Neuronal stem cell (in vitro differentiated cells): Measurements from ENCODE around the gene FUBP3.

Source experiments
- DNase-seq: peaks from one replicate; pipeline ENCODE4 v3.0.0-alpha.2; 2013; ENCODE audit warnings: low spot score
- H2AFZ ChIP-seq: one replicate; pipeline ENCODE4 v1.6.1; 2013; ENCODE audit warnings: mild to moderate bottlenecking, low read length, inconsistent platforms
- H2AK5ac ChIP-seq: 2 replicates; pipeline ENCODE4 v1.6.1; 2013; ENCODE audit warnings: low read depth, mild to moderate bottlenecking, inconsistent platforms, low read length, moderate library complexity, mixed read lengths
- H2BK120ac ChIP-seq: 2 replicates; pipeline ENCODE4 v1.6.1; 2013; ENCODE audit warnings: low read depth, mild to moderate bottlenecking, inconsistent platforms, low read length, moderate library complexity, mixed read lengths
- H2BK12ac ChIP-seq: one replicate; pipeline ENCODE4 v1.6.1; 2013; ENCODE audit warnings: low read length, inconsistent platforms
- H2BK15ac ChIP-seq: 2 replicates; pipeline ENCODE4 v1.6.1; 2013; ENCODE audit warnings: mild to moderate bottlenecking, low read length, inconsistent platforms, mixed read lengths
- H2BK5ac ChIP-seq: one replicate; pipeline ENCODE4 v1.6.1; 2013; ENCODE audit warnings: inconsistent platforms, mild to moderate bottlenecking, low read length, moderate library complexity
- H3K14ac ChIP-seq: one replicate; pipeline ENCODE4 v1.6.1; 2013; ENCODE audit warnings: low read length, inconsistent platforms
- H3K18ac ChIP-seq: 2 replicates; pipeline ENCODE4 v1.6.1; 2013; ENCODE audit warnings: low read length, inconsistent platforms
- H3K23ac ChIP-seq: 2 replicates; pipeline ENCODE4 v1.6.1; 2013; ENCODE audit warnings: low read depth, mild to moderate bottlenecking, mixed read lengths, low read length, inconsistent platforms; ENCODE audit not compliant: poor library complexity
- H3K27ac ChIP-seq: replicated peaks from 3 replicates; pipeline ENCODE4 v1.5.1; 2013; ENCODE audit warnings: low read length, inconsistent platforms
- H3K27me3 ChIP-seq, 3 experiments: 2 replicates each; pipeline ENCODE4 v1.6.1; 2013; ENCODE audit warnings: low read length in 3 of 3, mild to moderate bottlenecking in 2 of 3, inconsistent platforms in 1 of 3, low read depth in 1 of 3, mixed read lengths in 1 of 3, moderate library complexity in 1 of 3; ENCODE audit not compliant: control insufficient read depth in 3 of 3, insufficient read depth in 3 of 3
- H3K36me3 ChIP-seq, 2 donors: replicated peaks in 1 of 2; 2 replicates each; pipeline ENCODE4 v1.6.1; 2013; ENCODE audit warnings: low read length in 2 of 2; ENCODE audit not compliant: control insufficient read depth in 2 of 2, insufficient read depth in 2 of 2
- H3K4ac ChIP-seq: 2 replicates; pipeline ENCODE4 v1.6.1; 2013; ENCODE audit warnings: inconsistent platforms, mild to moderate bottlenecking, low read length, moderate library complexity
- H3K4me1 ChIP-seq, 2 donors: 1 replicate in 1 of 2; 2 replicates in 1 of 2; pipeline ENCODE4 v1.6.1; 2013; ENCODE audit warnings: low read length in 2 of 2, low read depth in 1 of 2; ENCODE audit not compliant: control insufficient read depth in 2 of 2, insufficient read depth in 1 of 2
- H3K4me2 ChIP-seq: one replicate; pipeline ENCODE4 v1.6.1; 2013; ENCODE audit warnings: mild to moderate bottlenecking, low read length, inconsistent platforms; ENCODE audit not compliant: insufficient read depth, poor library complexity, severe bottlenecking
- H3K4me3 ChIP-seq, 2 donors: 2 replicates each; pipeline ENCODE4 v1.5.1; 2013; ENCODE audit warnings: low read length in 2 of 2, mild to moderate bottlenecking in 2 of 2, inconsistent platforms in 1 of 2, moderate library complexity in 1 of 2
- H3K79me1 ChIP-seq: one replicate; pipeline ENCODE4 v1.6.1; 2013; ENCODE audit warnings: low read depth, mild to moderate bottlenecking, inconsistent platforms, low read length, moderate library complexity
- H3K9ac ChIP-seq: one replicate; pipeline ENCODE4 v1.6.1; 2013; ENCODE audit warnings: mild to moderate bottlenecking, low read depth, low read length, inconsistent platforms; ENCODE audit not compliant: poor library complexity
- H3K9me3 ChIP-seq, 2 donors: replicated peaks in 1 of 2; 2 replicates each; pipeline versions ENCODE3 to v1.6.1; 2013; ENCODE audit warnings: low read length in 2 of 2, mild to moderate bottlenecking in 2 of 2, inconsistent platforms in 1 of 2, low read depth in 1 of 2, mixed read lengths in 1 of 2, moderate library complexity in 1 of 2; ENCODE audit not compliant: control insufficient read depth in 2 of 2, insufficient read depth in 1 of 2
- H4K8ac ChIP-seq: one replicate; pipeline ENCODE4 v1.6.1; 2013; ENCODE audit warnings: low read depth, mild to moderate bottlenecking, inconsistent platforms, low read length, moderate library complexity
- H4K91ac ChIP-seq: one replicate; pipeline ENCODE4 v1.6.1; 2013; ENCODE audit warnings: low read length, low read depth, mild to moderate bottlenecking, inconsistent platforms; ENCODE audit not compliant: poor library complexity
- WGBS, 2 donors: extraction: QIAGEN DNeasy Blood & Tissue Kit; methylation state at CpG; one replicate each; pipeline ENCODE4 v1.1.7; 2013; ENCODE audit warnings: missing lambda C conversion rate in 2 of 2, mixed read lengths in 1 of 2; ENCODE audit not compliant: insufficient read length in 2 of 2, insufficient replicate concordance in 1 of 2; ENCODE audit errors: extremely low coverage in 2 of 2; 5-methylcytosine and 5-hydroxymethylcytosine counted together

FUBP3 gene

DNA sequence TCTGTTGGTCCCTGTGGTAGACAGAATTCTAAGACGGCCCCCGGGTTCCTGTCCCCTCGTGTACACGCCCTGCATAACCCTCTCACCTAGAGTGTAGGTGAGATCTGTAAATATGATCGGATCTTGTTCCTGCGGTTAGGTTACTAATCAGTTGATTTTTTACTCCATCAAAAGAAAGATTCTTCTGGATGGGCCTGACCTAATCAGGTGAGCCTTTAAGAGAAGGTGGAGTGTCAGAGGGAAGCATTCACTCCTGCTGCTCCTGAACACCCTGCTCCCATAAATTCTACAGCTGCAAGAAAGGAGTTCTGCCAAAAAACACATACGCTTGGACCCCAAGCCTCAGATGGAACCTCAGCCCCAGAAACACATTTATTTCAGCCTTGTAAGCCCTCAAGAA, 15.6 kb upstream of the FUBP3 start:
- Histone ChIP-seq H2BK15ac (no peak overlapping the region), H2BK12ac (no peak overlapping the region), H3K27ac (no peak overlapping the region), H2AK5ac (no peak overlapping the region), H3K4ac (no peak overlapping the region), H3K4me3 (no peak overlapping the region), H3K4me1 (peaks cover 0 to 4% of the 10 kb centered on the region in 2 donors), H3K36me3 (no peaks in the 10 kb centered on the region), H3K4me2 (no peak overlapping the region), H3K18ac (no peak overlapping the region), H2BK5ac (no peak overlapping the region), H3K14ac (no peak overlapping the region), H2AFZ (no peak overlapping the region), H4K91ac (no peak overlapping the region), H3K9me3 (no peaks in the 10 kb centered on the region), H3K9ac (no peak overlapping the region), H4K8ac (no peak overlapping the region), H3K27me3 (no peaks in the 10 kb centered on the region), H3K23ac (no peak overlapping the region), H3K79me1 (no peaks in the 10 kb centered on the region), H2BK120ac (no peak overlapping the region)
- DNase-seq, result no peak
- WGBS, 2 donors, result no CpG with 5 or more reads among the region's 7 CpGs

DNA sequence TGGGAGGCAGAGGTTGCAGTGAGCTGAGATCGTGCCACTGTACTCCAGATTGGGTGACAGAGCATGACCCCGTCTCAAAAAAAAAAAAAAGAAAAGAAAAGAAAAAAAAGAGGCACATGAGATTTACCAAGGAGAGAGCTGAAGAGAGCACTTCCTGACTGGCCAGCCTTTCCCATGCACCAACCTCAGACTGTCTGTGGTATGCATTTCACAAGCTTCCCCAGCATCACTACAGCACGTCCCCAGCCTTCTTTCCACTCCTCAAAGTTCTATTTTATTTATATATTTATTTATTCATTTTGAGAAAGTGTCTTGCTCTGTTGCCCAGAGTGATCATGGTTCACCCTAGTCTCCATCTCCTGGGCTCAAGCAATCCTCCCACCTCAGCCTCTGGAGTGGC, 13.6 kb upstream of the FUBP3 start:
- no peak overlapping the region for H4K8ac ChIP-seq
- WGBS, 2 donors, result no CpG with 5 or more reads among the region's 3 CpGs
- no peak overlapping the region for H3K27ac ChIP-seq
- peaks cover 0 to 4% of the 10 kb centered on the region in 2 donors for H3K4me1 ChIP-seq
- no peaks in the 10 kb centered on the region for H3K36me3 ChIP-seq
- no peaks in the 10 kb centered on the region for H3K27me3 ChIP-seq
- H2BK120ac ChIP-seq, result no peak overlapping the region
- no peak overlapping the region for H2AK5ac ChIP-seq
- H4K91ac ChIP-seq, result no peak overlapping the region
- no peaks in the 10 kb centered on the region for H3K9me3 ChIP-seq
- H3K23ac ChIP-seq, result no peak overlapping the region
- no peak overlapping the region for H3K4me3 ChIP-seq
- H2BK12ac ChIP-seq, result no peak overlapping the region
- no peak overlapping the region for H2BK15ac ChIP-seq
- no peak overlapping the region for H3K4me2 ChIP-seq
- H3K14ac ChIP-seq, result no peak overlapping the region
- no peak overlapping the region for H2BK5ac ChIP-seq
- no peak for DNase-seq
- H3K18ac ChIP-seq, result no peak overlapping the region
- H3K4ac ChIP-seq, result no peak overlapping the region
- no peaks in the 10 kb centered on the region for H3K79me1 ChIP-seq
- H2AFZ ChIP-seq, result no peak overlapping the region
- no peak overlapping the region for H3K9ac ChIP-seq

DNA sequence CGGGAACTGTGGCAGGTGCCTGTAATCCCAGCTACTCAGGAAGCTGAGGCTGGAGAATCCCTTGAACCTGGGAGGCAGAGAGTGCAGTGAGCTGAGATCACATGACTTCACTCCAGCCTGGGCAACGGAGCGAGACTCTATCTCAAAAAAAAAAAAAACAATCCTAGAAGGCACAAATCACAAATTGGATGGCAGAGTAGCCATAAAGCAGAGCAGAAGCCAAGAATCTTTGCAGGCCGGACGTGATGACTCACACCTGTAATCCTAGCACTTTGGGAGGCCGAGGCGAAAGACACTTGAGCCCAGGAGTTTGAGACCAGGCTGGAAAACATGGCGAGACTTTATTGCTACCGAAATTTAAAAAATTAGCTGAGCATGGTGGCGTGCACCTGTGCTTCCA, 9.2 kb upstream of the FUBP3 start:
- no peak overlapping the region for H3K9ac ChIP-seq
- no peak overlapping the region for H2BK120ac ChIP-seq
- H2BK12ac ChIP-seq, result no peak overlapping the region
- no peak overlapping the region for H3K4ac ChIP-seq
- no peak overlapping the region for H3K14ac ChIP-seq
- no peak overlapping the region for H3K4me3 ChIP-seq
- H3K27ac ChIP-seq, result no peak overlapping the region
- H2AK5ac ChIP-seq, result no peak overlapping the region
- no peak for DNase-seq
- H2BK5ac ChIP-seq, result no peak overlapping the region
- H3K4me1 ChIP-seq, result no peaks in the 10 kb centered on the region
- H2AFZ ChIP-seq, result no peak overlapping the region
- H3K79me1 ChIP-seq, result no peaks in the 10 kb centered on the region
- H4K91ac ChIP-seq, result no peak overlapping the region
- no peak overlapping the region for H3K4me2 ChIP-seq
- H4K8ac ChIP-seq, result no peak overlapping the region
- no peaks in the 10 kb centered on the region for H3K36me3 ChIP-seq
- H2BK15ac ChIP-seq, result no peak overlapping the region
- H3K27me3 ChIP-seq, result no peaks in the 10 kb centered on the region
- no peak overlapping the region for H3K23ac ChIP-seq
- H3K9me3 ChIP-seq, result no peaks in the 10 kb centered on the region
- no CpG with 5 or more reads among the region's 10 CpGs for WGBS, 2 donors
- H3K18ac ChIP-seq, result no peak overlapping the region

DNA sequence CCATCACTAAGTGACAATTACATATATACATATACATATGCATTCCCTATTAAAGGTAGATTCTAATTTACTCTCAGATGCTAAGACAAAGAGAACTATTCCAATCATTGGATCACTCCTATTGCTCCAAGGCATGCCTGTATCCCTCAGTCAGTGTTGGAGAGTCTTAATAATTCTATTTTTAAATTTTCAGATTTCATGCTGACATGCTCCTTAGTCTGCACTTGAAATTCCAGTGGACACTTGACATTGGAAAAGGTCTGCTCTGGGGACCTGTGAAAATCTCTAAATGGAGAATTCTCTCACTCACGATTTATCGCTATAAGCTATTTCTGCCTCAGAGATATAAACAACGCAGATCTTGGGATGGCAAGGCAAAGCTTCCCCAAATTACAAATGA, 3.9 kb upstream of the FUBP3 start:
- DNase-seq, result no peak
- H3K27ac ChIP-seq, result no peak overlapping the region
- H2BK120ac ChIP-seq, result no peak overlapping the region
- H4K8ac ChIP-seq, result no peak overlapping the region
- peaks cover 10% of the 10 kb centered on the region for H3K79me1 ChIP-seq
- no CpG with 5 or more reads among the region's 3 CpGs for WGBS, 2 donors
- H2BK12ac ChIP-seq, result no peak overlapping the region
- H2BK5ac ChIP-seq, result no peak overlapping the region
- no peak overlapping the region for H3K9ac ChIP-seq
- no peak overlapping the region for H2BK15ac ChIP-seq
- H3K27me3 ChIP-seq, result no peaks in the 10 kb centered on the region
- peaks cover 0 to under 1% of the 10 kb centered on the region in 2 donors for H3K36me3 ChIP-seq
- H3K4ac ChIP-seq, result no peak overlapping the region
- no peak overlapping the region for H3K23ac ChIP-seq
- no peak overlapping the region for H3K18ac ChIP-seq
- H3K4me1 ChIP-seq, result peaks cover 6 to 7% of the 10 kb centered on the region in 2 donors
- H2AFZ ChIP-seq, result no peak overlapping the region
- H3K4me2 ChIP-seq, result no peak overlapping the region
- no peak overlapping the region for H4K91ac ChIP-seq
- no peaks in the 10 kb centered on the region for H3K9me3 ChIP-seq
- no peak overlapping the region for H3K4me3 ChIP-seq
- no peak overlapping the region for H2AK5ac ChIP-seq
- no peak overlapping the region for H3K14ac ChIP-seq
